Gastroesophageal sphincter (tissue), 4 donors: ENCODE measurements around the gene OBSCN. TPM values are rescaled to one million over a fixed set of nuclear protein-coding genes. Genes with fewer than 3 reads are reported as not detected.

Experiments used
- ATAC-seq: fragments of 150-250 bp; one replicate; pipeline ENCODE4 v1.9.1; 2016; ENCODE audit warnings: mild to moderate bottlenecking, moderate library complexity
- H3K27ac ChIP-seq, 4 donors: fragments of 200-600 bp; sonication (generic) in 3 of 4; 1 replicate in 3 of 4; 2 replicates in 1 of 4; pipeline ENCODE4 v1.5.1; 2016 to 2019
- H3K27me3 ChIP-seq: fragments of 200-600 bp; sonication (generic); one replicate; pipeline ENCODE4 v1.5.1; 2019
- H3K36me3 ChIP-seq, 2 donors: fragments of 200-600 bp; sonication (generic); one replicate each; pipeline ENCODE4 v1.5.1; 2019; ENCODE audit warnings: control low read depth in 1 of 2
- H3K4me1 ChIP-seq, 3 donors: fragments of 200-600 bp; sonication (generic); 1 replicate in 2 of 3; 2 replicates in 1 of 3; pipeline ENCODE4 v1.5.1; 2016 to 2019; ENCODE audit warnings: control low read depth in 2 of 3
- H3K4me3 ChIP-seq, 2 donors: fragments of 200-600 bp; sonication (generic); one replicate each; pipeline ENCODE4 v1.5.1; 2019; ENCODE audit warnings: mild to moderate bottlenecking in 1 of 2, moderate library complexity in 1 of 2
- H3K9me3 ChIP-seq, 3 donors: fragments of 200-600 bp; sonication (generic); one replicate each; pipeline ENCODE4 v1.5.1; 2017 to 2019; ENCODE audit warnings: control low read depth in 2 of 3
- EP300 ChIP-seq: sonication (generic); formaldehyde crosslinking; IDR thresholded peaks from one replicate; pipeline ENCODE4 v1.6.1; 2017; ENCODE audit warnings: antibody characterized with exemption, mild to moderate bottlenecking
- POLR2A ChIP-seq, 2 donors: fragments of 450-650 bp; IDR thresholded peaks; one replicate each; pipeline ENCODE4 v1.6.1; 2017; ENCODE audit warnings: antibody characterized with exemption in 2 of 2, mild to moderate bottlenecking in 2 of 2, moderate library complexity in 1 of 2
- POLR2AphosphoS5 ChIP-seq: sonication (generic); formaldehyde crosslinking; IDR thresholded peaks from one replicate; pipeline ENCODE4 v1.6.1; 2017; ENCODE audit warnings: antibody characterized with exemption
- WGBS, 2 donors: methylation state at CpG; one replicate each; pipeline ENCODE4 v1.1.5; 2018; ENCODE audit warnings: low coverage in 1 of 2; 5-methylcytosine and 5-hydroxymethylcytosine counted together
- total RNA-seq, 4 donors: library from RNA; depleted of rRNA; stranded (reverse); fragments of >200 nt; gene quantifications; one replicate each; pipeline ENCODE4 v1.1.0, GENCODE V29; 2016
- TF ChIP-seq, protein P1 (sequence below), 4 experiments: fragments of 200-600 bp in 2 of 4; fragments of 450-650 bp in 2 of 4; sonication (generic) in 1 of 4; IDR thresholded peaks; one replicate each; pipeline ENCODE4 v1.5.1; 2017 to 2019; ENCODE audit warnings: antibody characterized with exemption in 4 of 4, mild to moderate bottlenecking in 2 of 4, moderate library complexity in 2 of 4

The OBSCN gene
- total RNA-seq, 4 donors from 2014 or later = 11.1 to 28.4 (median 20.9) TPM

DNA sequence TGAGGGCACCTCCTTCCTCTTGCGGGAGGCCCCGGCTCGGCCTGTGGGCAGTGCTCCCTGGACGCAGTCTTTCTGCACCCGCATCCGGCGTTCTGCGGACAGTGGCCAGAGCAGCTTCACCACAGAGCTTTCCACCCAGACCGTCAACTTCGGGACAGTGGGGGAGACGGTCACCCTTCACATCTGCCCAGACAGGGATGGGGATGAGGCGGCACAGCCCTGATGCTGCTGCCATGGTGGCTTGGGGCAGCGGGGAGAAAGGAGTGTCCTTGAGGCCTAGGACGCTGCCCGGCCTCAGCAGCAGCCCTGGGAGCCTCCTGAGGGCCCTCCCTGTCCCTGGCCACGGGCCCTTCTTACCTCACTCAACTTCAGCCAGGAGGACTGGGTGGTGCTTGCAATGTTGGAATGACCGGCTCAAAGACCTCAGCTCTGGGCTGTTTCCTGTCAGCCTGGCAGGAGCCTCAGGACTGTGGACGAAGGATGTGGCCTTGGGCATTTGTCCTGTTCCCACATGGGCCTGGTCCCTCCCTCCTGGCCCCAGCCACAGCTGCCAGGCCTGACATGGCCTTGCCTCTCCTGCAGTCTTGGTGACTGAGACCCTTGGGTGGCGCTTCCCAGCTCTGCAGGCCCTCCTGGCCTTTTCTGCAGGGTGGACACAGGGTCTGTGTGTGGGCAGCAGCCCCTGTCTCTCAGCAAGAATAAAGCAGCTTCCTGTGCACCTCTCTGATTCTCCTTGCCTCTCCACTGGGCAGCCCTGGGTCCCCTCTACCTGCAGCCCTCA is 152.9 kb downstream of the OBSCN start:
- Histone ChIP-seq H3K9me3 (no peaks in the 10 kb centered on the region), H3K4me1 (no peaks in the 10 kb centered on the region), H3K36me3 (no peaks in the 10 kb centered on the region), H3K4me3 (no peak overlapping the region), H3K27ac (no peak overlapping the region), H3K27me3 (peaks cover 53% of the 10 kb centered on the region)
- no CpG with 5 or more reads among the region's 19 CpGs for WGBS, 2 donors
- ATAC-seq = no peak
- TF ChIP-seq POLR2AphosphoS5 (no peak), EP300 (no peak), POLR2A (IDR thresholded peaks at IDR 0.05) (no peak)
- TF ChIP-seq, protein P1, sequence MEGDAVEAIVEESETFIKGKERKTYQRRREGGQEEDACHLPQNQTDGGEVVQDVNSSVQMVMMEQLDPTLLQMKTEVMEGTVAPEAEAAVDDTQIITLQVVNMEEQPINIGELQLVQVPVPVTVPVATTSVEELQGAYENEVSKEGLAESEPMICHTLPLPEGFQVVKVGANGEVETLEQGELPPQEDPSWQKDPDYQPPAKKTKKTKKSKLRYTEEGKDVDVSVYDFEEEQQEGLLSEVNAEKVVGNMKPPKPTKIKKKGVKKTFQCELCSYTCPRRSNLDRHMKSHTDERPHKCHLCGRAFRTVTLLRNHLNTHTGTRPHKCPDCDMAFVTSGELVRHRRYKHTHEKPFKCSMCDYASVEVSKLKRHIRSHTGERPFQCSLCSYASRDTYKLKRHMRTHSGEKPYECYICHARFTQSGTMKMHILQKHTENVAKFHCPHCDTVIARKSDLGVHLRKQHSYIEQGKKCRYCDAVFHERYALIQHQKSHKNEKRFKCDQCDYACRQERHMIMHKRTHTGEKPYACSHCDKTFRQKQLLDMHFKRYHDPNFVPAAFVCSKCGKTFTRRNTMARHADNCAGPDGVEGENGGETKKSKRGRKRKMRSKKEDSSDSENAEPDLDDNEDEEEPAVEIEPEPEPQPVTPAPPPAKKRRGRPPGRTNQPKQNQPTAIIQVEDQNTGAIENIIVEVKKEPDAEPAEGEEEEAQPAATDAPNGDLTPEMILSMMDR (IDR thresholded peaks at IDR 0.05) = no peak

GRCh38 chr1:228361314-228362140 is 153.7 kb downstream of the OBSCN start:
- Histone ChIP-seq H3K4me1 (no peaks in the 10 kb centered on the region), H3K36me3 (no peaks in the 10 kb centered on the region), H3K27ac (no peak overlapping the region), H3K4me3 (no peak overlapping the region), H3K9me3 (no peaks in the 10 kb centered on the region), H3K27me3 (peaks cover 61% of the 10 kb centered on the region)
- no peak for TF ChIP-seq EP300
- no peak for TF ChIP-seq POLR2AphosphoS5
- no peak for TF ChIP-seq POLR2A (IDR thresholded peaks at IDR 0.05)
- TF ChIP-seq, protein P1 (IDR thresholded peaks at IDR 0.05) = no peak
- 100% methylated on average over 3 of the region's 26 CpGs; no CpG with 5 or more reads in 1 of the 2 donors for WGBS, 2 donors
- no peak for ATAC-seq

GRCh38 chr1:228362141-228362883 is 154.5 kb downstream of the OBSCN start:
- no peaks in the 10 kb centered on the region for H3K4me1 ChIP-seq

GRCh38 chr1:228362884-228363450 is 155.1 kb downstream of the OBSCN start:
- H3K27me3 ChIP-seq = peaks cover 75% of the 10 kb centered on the region
- ATAC-seq = no peak
- 60% methylated on average over 3 of the region's 4 CpGs; no CpG with 5 or more reads in 1 of the 2 donors for WGBS, 2 donors
- H3K36me3 ChIP-seq = no peaks in the 10 kb centered on the region
- H3K27ac ChIP-seq = no peak overlapping the region
- no peaks in the 10 kb centered on the region for H3K9me3 ChIP-seq
- no peak overlapping the region for H3K4me3 ChIP-seq
- TF ChIP-seq POLR2AphosphoS5 = no peak
- TF ChIP-seq, protein P1 (IDR thresholded peaks at IDR 0.05) = no peak
- TF ChIP-seq POLR2A (IDR thresholded peaks at IDR 0.05) = no peak
- TF ChIP-seq EP300 = no peak
- H3K4me1 ChIP-seq = no peaks in the 10 kb centered on the region

More at GRCh38 chr1:228362141-228362883, 154.5 kb downstream of the OBSCN start:
- no peak for TF ChIP-seq EP300
- TF ChIP-seq, protein P1 (IDR thresholded peaks at IDR 0.05) = no peak
- no peak for TF ChIP-seq POLR2AphosphoS5
- TF ChIP-seq POLR2A (IDR thresholded peaks at IDR 0.05) = no peak
- Histone ChIP-seq H3K36me3 (no peaks in the 10 kb centered on the region), H3K27ac (no peak overlapping the region), H3K4me3 (no peak overlapping the region), H3K9me3 (no peaks in the 10 kb centered on the region), H3K27me3 (peaks cover 69% of the 10 kb centered on the region)
- no peak for ATAC-seq
- no CpG with 5 or more reads among the region's 18 CpGs for WGBS, 2 donors
